Breast epithelium (tissue), 3 donors: Measurements from ENCODE around the gene TRIM49D1.
"Not testable (repeated sequence)": the region's sequence is repeated elsewhere in the genome, so short reads cannot be mapped to it uniquely, and the experiment has no call there.

Source experiments
- CTCF ChIP-seq, 3 donors: fragments of 450-650 bp; IDR thresholded peaks; one replicate each; pipeline ENCODE4 v1.5.1; 2016 to 2017; ENCODE audit warnings: antibody characterized with exemption in 3 of 3, mild to moderate bottlenecking in 3 of 3, moderate library complexity in 3 of 3
- POLR2A ChIP-seq: fragments of 450-650 bp; IDR thresholded peaks from one replicate; pipeline ENCODE4 v1.6.1; 2016; ENCODE audit warnings: antibody characterized with exemption, mild to moderate bottlenecking, moderate library complexity

DNA sequence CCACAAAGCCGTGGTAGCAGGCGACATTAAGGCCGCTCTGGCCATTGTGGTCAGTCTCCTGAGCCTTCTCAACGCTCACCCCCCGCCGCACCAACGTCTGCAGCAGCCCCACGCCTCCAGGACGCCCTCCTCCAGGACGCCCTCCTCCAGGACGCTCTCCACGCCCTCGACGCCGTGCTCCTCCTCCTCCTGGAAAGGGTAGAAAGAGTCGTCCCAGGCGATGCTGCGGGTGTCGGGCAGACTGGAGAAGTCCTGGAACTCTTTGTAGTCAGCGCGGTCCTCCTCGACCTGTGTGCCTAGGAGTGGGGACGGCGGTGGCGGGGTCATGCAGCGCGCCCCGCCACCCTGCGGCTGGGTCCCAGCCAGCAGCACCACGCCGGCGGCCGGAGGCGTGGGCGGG, 56.8 kb downstream of the TRIM49D1 start:
- TF ChIP-seq CTCF (IDR thresholded peaks at IDR 0.05); POLR2A: not testable (repeated sequence)
